ENCODE measurements around the gene TSLP. TPM values are rescaled to one million over a fixed set of nuclear protein-coding genes. Genes with fewer than 3 reads are reported as not detected.

The TSLP gene
- total and polyA plus RNA-seq, 2 of the 4 experiments (the other 2 are of a cell fraction), result 0.54 to 1.6 TPM

DNA sequence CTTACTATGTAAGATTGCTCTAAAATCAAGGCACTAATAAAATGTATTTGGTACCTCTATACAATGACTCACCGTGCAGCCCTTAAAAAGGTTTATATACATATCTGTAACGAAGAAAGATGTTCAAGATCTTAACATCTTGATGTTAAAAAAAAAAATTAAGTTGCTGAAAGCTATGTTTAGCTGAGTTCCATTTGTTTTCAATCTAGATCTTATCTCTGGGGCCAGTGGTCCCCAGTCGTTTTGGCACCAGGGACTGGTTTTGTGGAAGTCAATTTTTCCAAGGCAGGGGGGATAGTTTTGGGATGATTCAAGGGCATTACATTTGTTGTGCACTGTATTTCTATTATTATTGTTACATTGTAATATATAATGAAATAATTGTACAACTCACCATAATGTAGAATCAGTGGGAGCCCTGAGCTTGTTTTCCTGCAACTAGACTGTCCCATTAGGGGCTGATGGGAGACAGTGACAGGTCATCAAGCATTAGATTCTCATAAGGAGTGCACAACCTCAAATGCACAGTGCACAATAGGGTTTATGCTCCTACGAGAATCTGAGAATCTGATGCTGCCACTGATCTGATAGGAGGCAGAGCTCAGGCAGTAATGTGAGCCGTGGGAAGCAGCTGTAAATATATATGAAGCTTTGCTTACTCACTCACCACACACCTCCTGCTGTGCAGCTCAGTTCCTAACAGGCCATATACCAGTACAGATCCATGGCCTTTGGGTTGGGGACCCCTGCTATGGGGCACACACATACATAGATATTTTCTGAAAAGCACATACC, 27.6 kb upstream of the TSLP start:
- in situ Hi-C loops (cut with MboI; ENCODE audit: low sequenced_read_pairs) (no loop called here), intact Hi-C loops (cut with micrococcal nuclease) (no loop called here), dilution Hi-C loops (cut with HindIII; ENCODE audit: low sequenced_read_pairs, unreplicated experiment) (no loop called here)
- no peak overlapping the region for H3K4me3 ChIP-seq (ENCODE audit: insufficient read depth, low read depth, low read length)
- BruUV-seq (replicated peaks), result no TSS peak
- H2BK15ac ChIP-seq (ENCODE audit: low read depth, low read length), result no peak overlapping the region
- no peak overlapping the region for H3K56ac ChIP-seq (ENCODE audit: extremely low read depth, insufficient read depth, low read length)
- no peaks in the 10 kb centered on the region for H4K20me1 ChIP-seq (ENCODE audit: insufficient read depth, low read length)
- H3K9me1 ChIP-seq (ENCODE audit: insufficient read depth, low read length), result no peaks in the 10 kb centered on the region
- H2BK20ac ChIP-seq (ENCODE audit: low read depth, low read length), result no peak overlapping the region
- no peaks in the 10 kb centered on the region for H3K9me3 ChIP-seq (ENCODE audit: control insufficient read depth, insufficient read depth, low read length)
- H2BK120ac ChIP-seq (ENCODE audit: low read depth, low read length), result no peak overlapping the region
- no peak overlapping the region for H3K23ac ChIP-seq (ENCODE audit: low read depth, low read length)
- CTCF ChIA-PET, result no interaction called here
- peak; percentile 99 for ATAC-seq (ENCODE audit: low read depth)
- no peaks in the 10 kb centered on the region for H3K27me3 ChIP-seq (ENCODE audit: control insufficient read depth, insufficient read depth, low read length)
- no peaks in the 10 kb centered on the region for H3K36me3 ChIP-seq (ENCODE audit: control insufficient read depth, insufficient read depth, low read length)
- POLR2A ChIA-PET (ENCODE audit: unreplicated experiment), result no interaction called here
- DNase-seq, result peak; percentile 87
- TF ChIP-seq RAD21 (IDR thresholded peaks at IDR 0.05; ENCODE audit: low read length), result peak; percentile 21; the same call in 1 of the 2 replicates
- no peak for TF ChIP-seq RFX5 (IDR thresholded peaks at IDR 0.05; ENCODE audit: low read depth, low read length)
- no peak overlapping the region for H3K18ac ChIP-seq (ENCODE audit: low read depth, low read length)
- H2AK5ac ChIP-seq (ENCODE audit: low read depth, low read length), result no peak overlapping the region
- H4K91ac ChIP-seq (ENCODE audit: insufficient read depth, low read depth, low read length), result no peak overlapping the region
- H2BK5ac ChIP-seq (ENCODE audit: low read depth, low read length, poor library complexity, severe bottlenecking), result no peak overlapping the region
- no peak overlapping the region for H3K14ac ChIP-seq (replicated peaks; ENCODE audit: low read depth, low read length)
- no peaks in the 10 kb centered on the region for H3K4me1 ChIP-seq (ENCODE audit: control insufficient read depth, insufficient read depth, low read length)
- H3K79me1 ChIP-seq (ENCODE audit: low read depth in 1 of 2, low read length in 2 of 2), result no peaks in the 10 kb centered on the region
- H4K8ac ChIP-seq (ENCODE audit: low read depth in 2 of 2, low read length in 2 of 2), result no peak overlapping the region
- H2AFZ ChIP-seq (replicated peaks; ENCODE audit: low read length, poor library complexity), result no peak overlapping the region
- WGBS, 2 experiments (ENCODE audit: extremely low coverage in 2 of 2, insufficient read length in 1 of 2), result no CpG with 5 or more reads among the region's 5 CpGs
- H3K9ac ChIP-seq (ENCODE audit: low read depth, low read length), result no peak overlapping the region
- H3K27ac ChIP-seq (ENCODE audit: insufficient read depth, low read length), result no peak overlapping the region
- H2AK9ac ChIP-seq (replicated peaks; ENCODE audit: low read depth, low read length, poor library complexity), result no peak overlapping the region
- H3K4ac ChIP-seq (ENCODE audit: low read depth, low read length), result 0 out of 2 replicates have a peak overlapping the region, but pooled peaks have one; percentile 14
- H3K4me2 ChIP-seq (ENCODE audit: low read depth, low read length), result no peak overlapping the region
- no peak overlapping the region for H4K5ac ChIP-seq (ENCODE audit: low read depth, low read length)
